ENCODE data around the gene BCLAF1. TPM values are rescaled to one million over a fixed set of nuclear protein-coding genes. Genes with fewer than 3 reads are reported as not detected.

The BCLAF1 gene
- total and polyA plus RNA-seq, 9 of the 15 experiments (the other 6 are each of a cell fraction or from before 2014, with no cell fraction given) = 65.4 to 286 (median 165) TPM

GRCh38 chr6:136235233-136235564 is 54.4 kb downstream of the BCLAF1 start (continued):
- TF ChIP-seq CBX2 (IDR thresholded peaks at IDR 0.05; ENCODE audit: insufficient read depth, low read length, poor library complexity, severe bottlenecking) (no peak), EHMT2 (IDR thresholded peaks at IDR 0.05) (no peak), ZNF274 (IDR thresholded peaks at IDR 0.05; ENCODE audit: borderline replicate concordance, low read depth, low read length) (no peak), TSHZ1 (CRISPR knock-in tag; IDR thresholded peaks at IDR 0.05) (no peak), ASH1L (IDR thresholded peaks at IDR 0.05; ENCODE audit: borderline replicate concordance, low read depth, partially characterized antibody) (no peak), ZKSCAN8 (CRISPR knock-in tag; IDR thresholded peaks at IDR 0.05) (0 out of 2 replicates have a peak, but pooled peaks have one; percentile 8), ZNF395 (CRISPR knock-in tag; IDR thresholded peaks at IDR 0.05) (no peak), ZNF766 (CRISPR knock-in tag; conservative IDR thresholded peaks at IDR 0.05) (0 out of 2 replicates have a peak, but pooled peaks have one; percentile 11), HOXB6 (CRISPR knock-in tag; IDR thresholded peaks at IDR 0.05; ENCODE audit: borderline replicate concordance) (no peak), CREB1 (IDR thresholded peaks at IDR 0.05) (no peak), CREB1 (CRISPR knock-in tag; IDR thresholded peaks at IDR 0.05) (no peak), ATF3 (IDR thresholded peaks at IDR 0.05) (peak; percentile 69), ATF3 (CRISPR knock-in tag; conservative IDR thresholded peaks at IDR 0.05) (no peak), CREB3 (tag; conservative IDR thresholded peaks at IDR 0.05; ENCODE audit: low read depth) (no peak), NCOA6 (IDR thresholded peaks at IDR 0.05) (no peak), NCOA1 (IDR thresholded peaks at IDR 0.05; ENCODE audit: low read depth) (no peak), ZNF354B (CRISPR knock-in tag; IDR thresholded peaks at IDR 0.05) (no peak), NFIC (IDR thresholded peaks at IDR 0.05) (no peak), HDGF (IDR thresholded peaks at IDR 0.05) (peak; percentile 2; the same call in 1 of the 2 replicates), ZNF175 (CRISPR knock-in tag; IDR thresholded peaks at IDR 0.05; ENCODE audit: low read depth) (no peak; the same call in 1 of the 2 replicates), HNRNPL (IDR thresholded peaks at IDR 0.05; ENCODE audit: low read depth, low read length) (no peak), PHF20 (IDR thresholded peaks at IDR 0.05; ENCODE audit: partially characterized antibody) (peak; percentile 13), ZNF668 (CRISPR knock-in tag; IDR thresholded peaks at IDR 0.05) (no peak; the same call in 1 of the 2 replicates), POLR3G (IDR thresholded peaks at IDR 0.05; ENCODE audit: extremely low read depth, insufficient read length, insufficient replicate concordance) (no peak), ERF (CRISPR knock-in tag; IDR thresholded peaks at IDR 0.05) (no peak)
